ENCODE data around the gene KDM8. TPM values are rescaled to one million over a fixed set of nuclear protein-coding genes. Genes with fewer than 3 reads are reported as not detected.
A peak's percentile ranks its signal among the peaks of the same experiment; 100 is the strongest.

The KDM8 gene
- total RNA-seq, 1 experiment from 2014 or later, result 10.9 TPM

- TF ChIP-seq NR1H2 (CRISPR knock-in tag; IDR thresholded peaks at IDR 0.05), result no peak
- TF ChIP-seq CREM (CRISPR knock-in tag; IDR thresholded peaks at IDR 0.05), result no peak
- TF ChIP-seq RORB (CRISPR knock-in tag; IDR thresholded peaks at IDR 0.05), result no peak
- TF ChIP-seq, protein P1, sequence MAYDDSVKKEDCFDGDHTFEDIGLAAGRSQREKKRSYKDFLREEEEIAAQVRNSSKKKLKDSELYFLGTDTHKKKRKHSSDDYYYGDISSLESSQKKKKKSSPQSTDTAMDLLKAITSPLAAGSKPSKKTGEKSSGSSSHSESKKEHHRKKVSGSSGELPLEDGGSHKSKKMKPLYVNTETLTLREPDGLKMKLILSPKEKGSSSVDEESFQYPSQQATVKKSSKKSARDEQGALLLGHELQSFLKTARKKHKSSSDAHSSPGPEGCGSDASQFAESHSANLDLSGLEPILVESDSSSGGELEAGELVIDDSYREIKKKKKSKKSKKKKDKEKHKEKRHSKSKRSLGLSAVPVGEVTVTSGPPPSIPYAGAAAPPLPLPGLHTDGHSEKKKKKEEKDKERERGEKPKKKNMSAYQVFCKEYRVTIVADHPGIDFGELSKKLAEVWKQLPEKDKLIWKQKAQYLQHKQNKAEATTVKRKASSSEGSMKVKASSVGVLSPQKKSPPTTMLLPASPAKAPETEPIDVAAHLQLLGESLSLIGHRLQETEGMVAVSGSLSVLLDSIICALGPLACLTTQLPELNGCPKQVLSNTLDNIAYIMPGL (CRISPR knock-in tag; IDR thresholded peaks at IDR 0.05), result no peak
- TF ChIP-seq, protein P2, sequence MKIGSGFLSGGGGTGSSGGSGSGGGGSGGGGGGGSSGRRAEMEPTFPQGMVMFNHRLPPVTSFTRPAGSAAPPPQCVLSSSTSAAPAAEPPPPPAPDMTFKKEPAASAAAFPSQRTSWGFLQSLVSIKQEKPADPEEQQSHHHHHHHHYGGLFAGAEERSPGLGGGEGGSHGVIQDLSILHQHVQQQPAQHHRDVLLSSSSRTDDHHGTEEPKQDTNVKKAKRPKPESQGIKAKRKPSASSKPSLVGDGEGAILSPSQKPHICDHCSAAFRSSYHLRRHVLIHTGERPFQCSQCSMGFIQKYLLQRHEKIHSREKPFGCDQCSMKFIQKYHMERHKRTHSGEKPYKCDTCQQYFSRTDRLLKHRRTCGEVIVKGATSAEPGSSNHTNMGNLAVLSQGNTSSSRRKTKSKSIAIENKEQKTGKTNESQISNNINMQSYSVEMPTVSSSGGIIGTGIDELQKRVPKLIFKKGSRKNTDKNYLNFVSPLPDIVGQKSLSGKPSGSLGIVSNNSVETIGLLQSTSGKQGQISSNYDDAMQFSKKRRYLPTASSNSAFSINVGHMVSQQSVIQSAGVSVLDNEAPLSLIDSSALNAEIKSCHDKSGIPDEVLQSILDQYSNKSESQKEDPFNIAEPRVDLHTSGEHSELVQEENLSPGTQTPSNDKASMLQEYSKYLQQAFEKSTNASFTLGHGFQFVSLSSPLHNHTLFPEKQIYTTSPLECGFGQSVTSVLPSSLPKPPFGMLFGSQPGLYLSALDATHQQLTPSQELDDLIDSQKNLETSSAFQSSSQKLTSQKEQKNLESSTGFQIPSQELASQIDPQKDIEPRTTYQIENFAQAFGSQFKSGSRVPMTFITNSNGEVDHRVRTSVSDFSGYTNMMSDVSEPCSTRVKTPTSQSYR (CRISPR knock-in tag; IDR thresholded peaks at IDR 0.05), result no peak
- TF ChIP-seq, protein P3, sequence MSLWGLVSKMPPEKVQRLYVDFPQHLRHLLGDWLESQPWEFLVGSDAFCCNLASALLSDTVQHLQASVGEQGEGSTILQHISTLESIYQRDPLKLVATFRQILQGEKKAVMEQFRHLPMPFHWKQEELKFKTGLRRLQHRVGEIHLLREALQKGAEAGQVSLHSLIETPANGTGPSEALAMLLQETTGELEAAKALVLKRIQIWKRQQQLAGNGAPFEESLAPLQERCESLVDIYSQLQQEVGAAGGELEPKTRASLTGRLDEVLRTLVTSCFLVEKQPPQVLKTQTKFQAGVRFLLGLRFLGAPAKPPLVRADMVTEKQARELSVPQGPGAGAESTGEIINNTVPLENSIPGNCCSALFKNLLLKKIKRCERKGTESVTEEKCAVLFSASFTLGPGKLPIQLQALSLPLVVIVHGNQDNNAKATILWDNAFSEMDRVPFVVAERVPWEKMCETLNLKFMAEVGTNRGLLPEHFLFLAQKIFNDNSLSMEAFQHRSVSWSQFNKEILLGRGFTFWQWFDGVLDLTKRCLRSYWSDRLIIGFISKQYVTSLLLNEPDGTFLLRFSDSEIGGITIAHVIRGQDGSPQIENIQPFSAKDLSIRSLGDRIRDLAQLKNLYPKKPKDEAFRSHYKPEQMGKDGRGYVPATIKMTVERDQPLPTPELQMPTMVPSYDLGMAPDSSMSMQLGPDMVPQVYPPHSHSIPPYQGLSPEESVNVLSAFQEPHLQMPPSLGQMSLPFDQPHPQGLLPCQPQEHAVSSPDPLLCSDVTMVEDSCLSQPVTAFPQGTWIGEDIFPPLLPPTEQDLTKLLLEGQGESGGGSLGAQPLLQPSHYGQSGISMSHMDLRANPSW (CRISPR knock-in tag; conservative IDR thresholded peaks at IDR 0.05; ENCODE audit: low read depth), result no peak
- TF ChIP-seq, protein P4, sequence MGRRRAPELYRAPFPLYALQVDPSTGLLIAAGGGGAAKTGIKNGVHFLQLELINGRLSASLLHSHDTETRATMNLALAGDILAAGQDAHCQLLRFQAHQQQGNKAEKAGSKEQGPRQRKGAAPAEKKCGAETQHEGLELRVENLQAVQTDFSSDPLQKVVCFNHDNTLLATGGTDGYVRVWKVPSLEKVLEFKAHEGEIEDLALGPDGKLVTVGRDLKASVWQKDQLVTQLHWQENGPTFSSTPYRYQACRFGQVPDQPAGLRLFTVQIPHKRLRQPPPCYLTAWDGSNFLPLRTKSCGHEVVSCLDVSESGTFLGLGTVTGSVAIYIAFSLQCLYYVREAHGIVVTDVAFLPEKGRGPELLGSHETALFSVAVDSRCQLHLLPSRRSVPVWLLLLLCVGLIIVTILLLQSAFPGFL (CRISPR knock-in tag; IDR thresholded peaks at IDR 0.05; ENCODE audit: borderline replicate concordance), result no peak
- TF ChIP-seq FOXK1 (CRISPR knock-in tag; IDR thresholded peaks at IDR 0.05), result no peak
Measured at GRCh38 chr16:27223226-27223610, 19.9 kb downstream of the KDM8 start (continued).

GRCh38 chr16:27223701-27224100 is 20.4 kb downstream of the KDM8 start:
- Mint-ChIP-seq H3K4me1 (no peaks in the 10 kb centered on the region), H3K36me3 (no peaks in the 10 kb centered on the region), H3K4me3 (no peak overlapping the region), H3K27me3 (ENCODE audit: low read depth) (no peaks in the 10 kb centered on the region), H3K27ac (peak overlapping the region; percentile 85; the same call in 1 of the 2 replicates), H3K9me3 (no peaks in the 10 kb centered on the region)
- no peak for TF ChIP-seq USF1 (CRISPR knock-in tag; IDR thresholded peaks at IDR 0.05)
- TF ChIP-seq ATF6 (CRISPR knock-in tag; IDR thresholded peaks at IDR 0.05), result no peak
- no peak for TF ChIP-seq ZNF219 (CRISPR knock-in tag; IDR thresholded peaks at IDR 0.05; ENCODE audit: borderline replicate concordance)
- no peak for TF ChIP-seq NR3C1 (CRISPR knock-in tag; conservative IDR thresholded peaks at IDR 0.05; ENCODE audit: low read depth)
- TF ChIP-seq CBFB (CRISPR knock-in tag; IDR thresholded peaks at IDR 0.05; ENCODE audit: low read depth), result no peak
- no peak for TF ChIP-seq PRRX2 (CRISPR knock-in tag; IDR thresholded peaks at IDR 0.05)
- no peak for TF ChIP-seq ZNF423 (CRISPR knock-in tag; IDR thresholded peaks at IDR 0.05)
- no peak for TF ChIP-seq HMGA2 (CRISPR knock-in tag; IDR thresholded peaks at IDR 0.05)
- TF ChIP-seq ZNF416 (CRISPR knock-in tag; IDR thresholded peaks at IDR 0.05), result no peak
- no peak for TF ChIP-seq FOXJ3 (CRISPR knock-in tag; IDR thresholded peaks at IDR 0.05; ENCODE audit: borderline replicate concordance)
- TF ChIP-seq ZSCAN18 (CRISPR knock-in tag; IDR thresholded peaks at IDR 0.05), result no peak
- DNase-seq (ENCODE audit: low spot score) (no peak), ATAC-seq (no peak)
- CTCF ChIA-PET, result interaction anchor here (1.9 to 3.0 kb wide), 2 partner anchors 11 to 44 kb away, joined by 6 to 11 read pairs; no protein-coding TSS in a partner anchor
- POLR2A ChIA-PET, result no interaction called here
